Putamen (tissue), 1 donor: ENCODE measurements around the gene RFX7.
A peak's percentile ranks its signal among the peaks of the same experiment; 100 is the strongest.

Experiments
- DNase-seq: peaks from one replicate; pipeline ENCODE4 v3.0.0-alpha.2; 2016; ENCODE audit warnings: low spot score

Gene RFX7

GRCh38 chr15:56126409-56126808 is 117.3 kb downstream of the RFX7 start:
- DNase-seq: no peak

DNA sequence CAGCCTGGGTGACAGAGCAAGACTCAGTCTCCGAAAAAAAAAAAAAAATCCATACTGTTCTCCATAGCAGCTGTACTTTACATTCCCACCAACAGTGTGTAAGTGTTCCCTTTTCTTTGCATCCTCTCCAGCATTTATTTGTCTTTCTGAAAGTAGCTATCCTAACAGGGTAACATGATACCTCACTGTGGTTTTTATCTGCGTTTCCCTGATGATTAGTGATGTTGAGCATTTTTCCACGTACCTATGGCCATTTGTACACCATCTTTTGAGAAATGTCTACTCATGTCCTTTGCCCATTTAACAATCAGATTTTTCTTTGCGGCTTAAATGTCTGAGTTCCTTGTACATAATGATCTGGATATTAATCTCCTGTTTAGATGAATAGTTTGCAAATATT is 119.3 kb downstream of the RFX7 start:
- DNase-seq: no peak

DNA sequence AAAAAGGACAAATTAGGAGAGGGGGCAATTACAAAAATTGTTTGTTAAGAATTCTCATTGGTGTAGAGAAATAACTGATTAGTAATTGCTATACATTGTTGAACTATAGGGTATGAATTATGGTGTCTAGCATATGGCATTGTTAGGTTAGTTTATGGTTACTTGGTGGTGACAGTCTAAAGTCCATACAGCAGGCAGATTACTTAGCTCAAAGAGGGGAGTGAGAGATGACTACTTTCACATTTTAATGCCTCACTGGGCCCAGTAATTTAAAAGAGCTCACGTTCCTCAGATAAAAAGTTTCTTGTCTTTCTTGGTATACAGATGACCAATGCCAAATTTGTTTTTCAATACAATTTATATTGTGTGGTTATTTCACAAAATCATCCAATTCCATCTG is 137.8 kb downstream of the RFX7 start:
- no peak for DNase-seq

DNA sequence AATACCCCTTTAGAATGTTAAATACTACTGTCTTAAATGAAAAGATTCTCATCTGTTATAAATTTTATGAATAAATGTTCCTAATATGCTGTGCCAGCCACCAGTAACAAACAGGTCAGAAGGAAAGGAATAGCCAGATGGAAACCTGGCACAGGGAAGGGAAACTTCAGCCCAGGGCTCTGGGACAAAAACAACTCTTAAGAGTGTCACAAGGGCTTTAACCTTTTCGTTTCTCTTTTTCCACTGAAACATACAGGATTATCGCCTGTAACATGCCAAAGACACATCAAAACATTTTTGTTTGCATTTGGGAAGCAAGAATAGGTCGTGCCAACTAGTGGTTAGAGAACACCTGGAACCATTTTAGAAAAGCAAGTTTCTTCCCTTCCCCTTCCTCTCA is 141.2 kb downstream of the RFX7 start:
- peak; percentile 8 for DNase-seq

DNA sequence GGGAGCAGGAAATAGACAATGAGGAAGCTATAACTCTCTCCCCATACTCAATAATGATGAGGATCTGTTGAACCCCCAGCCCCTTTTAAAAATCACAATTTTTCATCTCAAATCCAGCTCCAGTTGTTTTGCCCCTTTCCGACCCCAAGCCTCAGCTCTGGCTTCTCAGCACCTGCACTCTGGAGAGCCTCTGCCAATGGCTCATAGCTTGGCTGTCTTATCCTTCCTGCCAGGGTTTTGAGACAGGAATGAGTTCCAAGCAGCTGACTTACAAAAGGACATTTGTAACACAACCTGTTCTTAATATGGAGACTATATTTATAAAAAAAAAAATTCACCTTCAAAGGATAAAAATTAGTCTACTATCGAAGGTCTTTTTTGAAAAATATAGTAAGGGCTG is 144.4 kb downstream of the RFX7 start:
- DNase-seq: no peak

DNA sequence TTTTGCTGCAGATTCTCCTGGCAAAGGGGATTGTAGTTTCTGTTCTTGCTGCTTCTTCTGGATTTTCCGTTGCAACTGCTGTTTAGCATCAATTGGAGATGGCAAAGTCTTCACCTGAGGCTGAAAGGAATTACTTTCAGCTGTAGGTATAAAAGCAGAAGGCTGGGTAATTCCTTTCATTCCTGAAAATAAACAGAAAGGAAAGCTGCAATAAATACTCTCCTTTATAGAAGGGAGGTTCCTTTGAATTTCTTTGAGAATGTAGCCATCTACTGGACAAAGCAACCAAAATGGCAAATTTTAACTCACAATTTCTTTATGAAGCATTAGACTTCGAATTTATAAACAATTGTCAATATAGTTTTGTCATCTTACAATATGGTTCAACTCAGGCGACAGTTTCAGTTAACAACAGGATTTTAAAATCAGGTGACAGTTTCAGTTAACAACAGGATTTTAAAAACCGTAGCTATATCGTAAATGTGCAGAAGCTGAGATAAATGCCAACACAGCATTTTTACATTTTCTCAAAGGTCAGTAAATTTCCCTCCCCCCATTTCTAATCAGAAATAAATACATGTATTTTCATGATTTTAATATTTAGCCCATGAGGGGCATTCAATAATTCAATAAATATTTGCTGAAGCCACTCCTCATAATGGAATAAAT is 145.3 kb downstream of the RFX7 start:
- DNase-seq: no peak

GRCh38 chr15:56095406-56095805 is 148.3 kb downstream of the RFX7 start:
- no peak for DNase-seq

GRCh38 chr15:56094171-56094570 is 149.5 kb downstream of the RFX7 start:
- no peak for DNase-seq

DNA sequence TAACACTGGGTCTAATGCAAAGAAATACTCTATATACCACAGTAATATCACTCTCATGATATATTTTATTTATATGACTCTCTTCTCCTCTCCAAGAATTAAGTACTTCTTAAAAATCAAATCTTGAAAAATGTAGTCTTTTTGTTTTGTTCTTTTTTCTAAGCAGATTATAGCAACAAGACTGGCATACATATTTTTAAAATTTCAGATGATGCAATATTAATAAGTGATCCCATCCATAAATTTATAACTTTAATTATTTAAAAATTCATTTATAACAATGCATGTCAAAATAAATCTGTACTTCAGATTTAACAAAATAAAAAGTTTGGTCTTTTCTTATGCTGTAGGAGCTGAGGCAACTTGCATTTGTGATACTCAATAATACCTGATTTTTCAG is 155.3 kb downstream of the RFX7 start:
- no peak for DNase-seq

GRCh38 chr15:56086566-56086965 is 157.1 kb downstream of the RFX7 start:
- no peak for DNase-seq

DNA sequence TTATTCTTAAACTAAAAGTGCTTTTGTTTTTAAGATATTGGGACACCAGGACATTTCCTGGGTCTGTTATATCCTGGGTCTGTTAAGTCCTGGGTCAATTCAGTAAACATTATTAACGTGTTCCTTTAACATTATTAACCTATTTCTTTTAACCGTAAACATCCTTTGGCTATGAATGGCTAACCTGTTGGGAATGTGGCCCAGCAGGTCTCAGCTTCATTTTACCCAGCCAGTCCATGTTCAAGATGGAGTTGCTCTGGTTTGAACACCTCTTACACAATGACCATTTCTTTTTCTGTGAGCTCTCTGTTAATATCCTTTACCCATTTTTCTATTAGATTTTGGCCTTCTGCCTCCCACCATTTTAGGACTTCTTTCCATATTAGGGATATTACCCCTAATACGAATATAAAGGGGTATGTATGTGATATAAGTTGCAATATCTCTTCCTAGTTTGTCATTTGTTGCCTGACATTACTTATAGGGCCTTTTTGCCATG is 161.4 kb downstream of the RFX7 start:
- no peak for DNase-seq

DNA sequence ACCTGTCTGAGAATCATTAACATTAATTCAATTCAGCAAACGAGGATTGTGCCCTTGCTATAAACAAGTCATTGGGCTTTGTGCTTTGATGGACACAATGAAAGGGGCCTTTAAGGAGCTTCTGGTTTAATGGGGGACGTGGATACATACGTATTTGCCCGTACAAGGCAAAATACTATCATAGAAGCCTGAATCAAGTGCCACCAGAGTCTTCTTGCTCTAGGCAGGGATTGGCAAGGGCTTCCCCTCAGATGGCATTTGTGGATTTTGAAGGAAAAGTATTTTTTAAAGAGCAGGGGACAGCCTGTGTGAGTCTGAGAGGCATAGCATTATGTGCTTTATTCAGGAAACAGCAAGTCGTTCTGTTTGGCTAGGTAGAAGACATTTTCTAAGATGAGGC is 166.6 kb downstream of the RFX7 start:
- no peak for DNase-seq

DNA sequence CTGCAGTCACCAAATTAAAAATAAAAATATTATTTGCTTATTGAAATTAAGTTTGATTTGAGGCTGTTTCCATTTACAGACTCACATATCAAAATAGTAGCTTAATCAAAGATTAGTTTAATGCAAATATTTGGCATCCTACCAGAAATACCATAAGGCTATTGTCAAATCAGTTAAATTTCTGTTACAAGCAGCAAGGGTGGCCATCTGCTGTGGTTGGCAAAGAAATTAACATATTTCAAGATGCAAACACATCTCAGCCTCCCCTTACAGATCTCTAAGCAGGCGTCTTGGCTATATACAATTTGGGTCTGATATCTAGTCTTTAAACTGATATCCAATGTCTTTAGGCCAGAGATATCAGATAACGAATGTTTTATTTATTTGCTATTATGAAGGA is 167.0 kb downstream of the RFX7 start:
- DNase-seq: no peak

DNA sequence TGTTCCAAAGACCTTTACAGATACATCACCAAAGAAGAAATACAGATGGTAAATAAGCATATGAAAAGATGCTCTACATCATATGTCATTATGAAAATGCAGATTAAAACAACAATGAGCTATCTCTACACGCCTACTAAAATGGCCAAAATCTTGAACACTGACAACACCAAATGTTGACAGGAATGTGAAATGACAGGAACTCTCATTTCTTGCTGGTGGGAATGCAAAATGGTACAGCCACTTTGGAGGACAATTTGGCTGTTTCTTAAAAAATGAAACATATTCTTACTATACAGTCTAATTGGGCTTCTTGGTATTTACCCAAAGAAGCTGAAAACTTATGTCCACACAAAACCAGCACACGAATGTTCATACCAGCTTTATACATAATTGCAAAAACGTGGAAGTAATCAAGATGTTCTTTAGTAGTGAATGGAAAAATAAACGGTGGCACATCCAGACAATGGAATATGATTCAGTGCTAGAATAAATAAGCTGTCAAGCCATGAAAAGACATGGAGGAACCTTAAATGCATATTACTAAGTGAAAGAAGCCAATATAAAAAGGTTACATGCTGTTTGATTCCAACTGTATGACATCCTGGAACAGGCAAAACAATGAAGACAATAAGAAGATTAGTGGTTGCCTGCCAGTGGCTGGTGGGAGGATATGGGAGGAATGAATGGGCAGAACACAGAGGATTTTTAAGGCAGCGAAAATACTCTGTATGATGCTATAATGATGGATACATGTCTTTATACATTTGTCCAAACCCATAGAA is 169.0 kb downstream of the RFX7 start:
- no peak for DNase-seq

DNA sequence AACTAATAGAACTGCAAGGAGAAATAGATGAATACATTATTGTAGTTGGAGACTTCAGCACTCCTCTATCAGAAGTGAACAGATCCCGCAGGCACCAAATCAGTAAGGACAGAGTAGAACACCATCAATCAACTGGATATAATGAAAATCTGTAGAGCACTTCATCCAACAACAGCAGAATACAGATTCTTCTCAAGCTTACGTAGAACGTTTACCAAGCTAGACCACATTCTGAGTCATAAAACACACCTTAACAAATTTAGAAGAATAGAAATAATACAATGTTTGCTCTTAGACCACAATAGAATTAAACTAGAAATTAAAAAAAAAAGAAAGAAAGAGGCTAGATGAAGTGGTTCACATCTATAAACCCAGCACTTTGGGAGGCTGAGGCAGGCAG is 179.5 kb downstream of the RFX7 start:
- no peak for DNase-seq

DNA sequence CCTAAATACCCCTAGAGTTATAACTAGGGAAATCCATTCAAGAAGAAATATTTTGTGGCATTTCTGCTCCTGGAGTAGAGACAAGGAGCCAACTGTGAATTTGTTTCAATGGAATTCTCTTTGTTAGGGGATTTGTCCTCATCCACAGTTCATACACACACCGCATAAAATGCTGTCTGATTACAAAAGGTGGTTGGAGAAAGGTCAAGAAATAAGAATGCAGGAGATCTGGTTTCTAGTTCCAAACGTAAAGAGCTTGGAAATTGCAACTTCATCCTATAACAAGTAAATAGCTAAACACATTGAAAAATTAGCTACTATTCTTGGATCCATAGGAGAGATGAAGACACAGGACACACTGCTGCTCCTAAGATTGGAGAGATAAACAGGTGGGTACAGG is 184.0 kb downstream of the RFX7 start:
- no peak for DNase-seq

- DNase-seq: no peak
Measured at GRCh38 chr15:56058986-56059385, 184.7 kb downstream of the RFX7 start.

DNA sequence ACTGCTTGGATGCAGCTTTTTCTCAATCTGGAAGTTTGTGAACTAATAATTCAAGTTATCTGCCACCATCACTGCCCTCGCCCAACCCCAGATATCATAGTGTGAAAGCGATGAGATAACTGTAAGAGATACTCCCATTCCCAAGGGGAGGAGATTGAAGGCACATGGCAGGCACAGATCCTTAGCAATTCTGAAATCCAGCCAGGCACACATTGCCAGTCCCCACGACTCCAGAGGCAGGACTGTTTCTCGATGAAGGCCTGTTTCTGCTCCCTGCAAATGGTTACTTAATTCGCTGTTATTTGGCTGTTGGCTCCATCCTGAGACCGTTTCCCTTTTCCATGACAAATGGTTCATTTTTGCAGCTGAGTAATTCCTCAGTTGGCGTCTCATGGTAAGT is 187.1 kb downstream of the RFX7 start:
- no peak for DNase-seq

DNA sequence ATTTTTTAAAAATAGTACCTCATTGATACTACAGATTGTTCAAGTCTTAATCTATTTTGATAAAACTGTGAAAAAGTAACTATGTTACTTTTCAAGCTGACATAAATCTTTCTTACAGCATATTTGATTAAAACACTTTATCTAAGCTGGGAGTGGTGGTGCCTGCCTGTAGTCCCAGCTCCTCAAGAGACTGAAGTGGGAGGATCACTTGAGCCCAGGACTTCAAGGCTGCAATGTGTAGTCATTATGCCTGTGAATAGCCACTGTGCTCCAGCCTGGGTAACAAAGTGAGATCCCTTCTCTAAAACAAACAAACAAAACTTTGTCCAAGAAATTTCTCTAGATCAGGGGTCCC is 190.7 kb downstream of the RFX7 start:
- no peak for DNase-seq

- DNase-seq: peak; percentile 12
Measured at GRCh38 chr15:56052395-56053045, 191.2 kb downstream of the RFX7 start.

DNA sequence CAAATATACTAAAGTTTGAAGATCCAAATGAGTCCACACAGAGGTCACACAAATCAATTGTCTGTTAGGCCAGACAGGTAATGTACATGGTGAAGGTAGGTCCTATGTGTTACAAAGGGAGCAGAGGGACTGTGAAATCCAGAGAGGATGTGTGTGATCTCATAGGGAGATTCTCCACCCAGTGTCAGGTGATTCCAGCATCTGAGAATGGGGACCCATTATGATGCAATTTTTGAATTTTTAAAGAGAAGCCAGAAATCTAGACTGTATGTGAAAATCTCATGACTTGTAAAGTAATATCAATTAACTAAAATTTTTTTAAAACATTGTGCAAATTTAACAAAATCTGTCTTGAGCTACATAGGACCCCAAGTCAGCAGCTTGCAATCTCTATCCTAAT is 192.0 kb downstream of the RFX7 start:
- no peak for DNase-seq

DNA sequence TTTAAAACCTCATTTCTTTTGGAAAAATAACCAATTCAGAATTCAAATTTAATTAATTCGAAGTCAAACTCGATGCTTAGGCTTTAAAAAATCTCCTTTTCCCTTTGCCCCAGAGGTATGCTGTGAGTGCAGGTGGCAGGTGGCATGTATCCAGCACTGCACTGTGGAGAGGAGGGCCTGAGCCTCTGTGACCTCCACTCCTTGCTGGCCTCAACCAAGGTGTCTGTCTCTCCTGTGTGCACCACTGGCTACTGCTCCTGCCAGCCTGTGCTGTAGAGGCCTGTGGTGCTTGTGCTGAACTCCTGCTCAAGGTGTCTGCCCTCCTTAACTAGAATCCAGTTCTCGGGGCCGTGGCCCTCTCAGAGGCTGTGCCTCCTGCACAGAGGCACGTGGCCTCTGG is 194.1 kb downstream of the RFX7 start:
- DNase-seq: no peak

DNA sequence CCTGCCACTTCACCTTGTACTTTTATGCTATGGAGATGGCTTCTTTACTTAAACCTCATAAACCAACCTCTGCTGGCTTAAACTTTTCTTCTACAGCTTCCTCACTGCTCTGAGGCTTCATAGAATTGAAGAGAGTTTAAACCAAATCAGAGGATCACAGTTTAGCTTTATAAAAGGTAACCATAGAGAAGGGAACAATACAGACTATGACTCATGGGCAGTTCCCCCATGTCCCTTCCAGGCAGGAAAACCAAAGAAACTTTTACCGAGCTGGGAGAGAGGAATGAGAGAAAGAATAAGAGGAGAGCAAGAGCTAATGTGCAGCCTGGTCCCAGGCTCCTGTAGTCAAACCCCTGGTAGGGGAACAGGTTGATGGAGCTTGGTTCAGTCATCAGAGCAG is 196.3 kb downstream of the RFX7 start:
- DNase-seq: no peak
